ENCODE measurements around the gene CD44.

- no peak for TF ChIP-seq CTCF (IDR thresholded peaks at IDR 0.05)
- no peak for TF ChIP-seq POLR2A (IDR thresholded peaks at IDR 0.05)
- TF ChIP-seq POLR2AphosphoS5 (IDR thresholded peaks at IDR 0.05): no peak
Observed at GRCh38 chr11:35223371-35223796, 84.4 kb downstream of the CD44 start.
